ENCODE results near the gene BZW2.

The BZW2 gene

DNA sequence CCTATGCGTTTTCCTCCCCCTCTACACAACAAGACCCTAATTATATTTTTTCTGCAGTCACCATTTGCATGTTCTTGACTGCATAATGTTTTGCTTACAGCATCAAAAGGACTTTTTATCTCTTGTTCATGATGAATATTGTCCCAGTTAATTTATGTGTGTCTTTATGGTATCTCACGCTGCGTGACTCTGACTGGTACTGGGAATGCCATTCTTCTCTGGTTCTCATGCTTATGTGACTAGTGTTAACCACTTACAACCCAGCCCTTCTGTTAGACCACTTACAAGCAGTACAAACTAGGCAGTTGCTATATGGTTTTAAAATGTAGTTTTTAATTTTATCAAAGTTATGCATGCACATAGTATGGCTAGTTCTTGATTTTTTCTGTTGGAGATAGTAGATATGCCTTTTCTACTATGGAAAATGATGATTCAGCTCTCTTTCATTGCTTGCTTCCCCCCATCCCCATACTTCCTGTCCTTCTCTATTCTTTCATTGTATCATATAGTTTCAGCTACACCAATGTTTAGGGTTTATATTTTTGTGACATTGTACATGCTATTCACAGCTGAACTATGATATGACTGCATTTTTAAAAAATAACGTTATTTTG is 24.9 kb downstream of the BZW2 start:
- DNase-seq (ENCODE audit: low spot score): no peak

DNA sequence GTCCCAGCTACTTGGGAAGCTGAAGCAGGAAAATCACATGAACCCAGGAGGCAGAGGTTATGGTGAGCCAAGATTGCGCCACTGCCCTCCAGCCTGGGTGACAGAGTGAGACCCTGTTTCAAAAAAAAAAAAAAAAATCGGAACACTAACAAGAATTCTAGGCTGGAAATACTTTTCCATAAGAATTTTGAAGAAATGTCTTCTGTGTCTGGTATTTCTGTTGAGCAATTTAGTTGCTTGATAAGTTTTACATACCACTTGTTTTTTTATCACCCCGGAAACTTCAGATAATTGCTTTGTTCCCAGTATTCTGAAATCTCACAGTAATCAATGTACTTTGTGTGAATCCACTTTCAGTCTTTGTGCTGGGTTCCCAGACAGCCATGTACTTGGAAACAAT is 25.8 kb downstream of the BZW2 start:
- DNase-seq (ENCODE audit: low spot score): no peak

DNA sequence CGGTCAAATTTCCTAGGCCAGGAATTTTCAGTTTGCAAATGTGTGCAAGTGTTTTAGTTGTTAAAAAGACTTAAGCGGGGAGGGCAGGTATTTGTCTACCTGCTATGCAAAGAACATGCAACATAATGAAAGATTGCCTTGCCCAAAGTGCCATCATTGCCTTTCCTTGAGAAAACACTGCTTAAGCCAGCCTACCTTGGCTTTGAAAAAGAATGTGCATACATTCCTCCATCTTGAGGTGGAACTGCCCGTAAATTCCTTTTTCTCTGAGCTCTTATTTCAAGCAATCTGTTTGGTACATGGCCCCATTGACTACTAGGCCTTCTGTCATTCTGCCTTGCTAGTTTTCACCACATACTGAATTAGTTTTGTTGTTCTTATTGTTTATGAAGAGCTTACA is 29.3 kb downstream of the BZW2 start:
- no peak for DNase-seq (ENCODE audit: low spot score)

DNA sequence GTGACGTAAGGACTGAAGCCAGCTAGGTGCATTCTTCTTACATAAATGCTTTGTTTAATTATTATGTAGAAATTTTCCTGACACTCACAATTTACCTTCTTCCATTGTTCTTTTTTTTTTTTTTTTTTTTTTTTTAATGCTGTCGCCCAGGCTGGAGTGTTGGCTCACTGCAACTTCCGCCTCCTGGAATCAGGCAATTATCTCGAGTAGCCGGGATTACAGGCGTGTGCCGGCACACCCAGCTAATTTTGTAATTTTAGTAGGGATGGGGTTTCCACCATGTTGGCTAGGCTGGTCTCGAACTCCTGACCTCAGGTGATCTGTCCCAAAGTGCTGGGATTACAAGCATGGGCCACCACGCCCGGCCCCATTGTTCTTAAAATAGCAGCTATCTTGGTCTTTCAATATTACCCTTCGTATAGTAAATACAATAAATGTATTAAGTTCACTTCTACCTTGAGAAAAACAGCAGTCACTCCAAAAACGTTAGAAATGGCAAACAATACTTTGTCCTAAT is 32.1 kb downstream of the BZW2 start:
- DNase-seq (ENCODE audit: low spot score): no peak

DNA sequence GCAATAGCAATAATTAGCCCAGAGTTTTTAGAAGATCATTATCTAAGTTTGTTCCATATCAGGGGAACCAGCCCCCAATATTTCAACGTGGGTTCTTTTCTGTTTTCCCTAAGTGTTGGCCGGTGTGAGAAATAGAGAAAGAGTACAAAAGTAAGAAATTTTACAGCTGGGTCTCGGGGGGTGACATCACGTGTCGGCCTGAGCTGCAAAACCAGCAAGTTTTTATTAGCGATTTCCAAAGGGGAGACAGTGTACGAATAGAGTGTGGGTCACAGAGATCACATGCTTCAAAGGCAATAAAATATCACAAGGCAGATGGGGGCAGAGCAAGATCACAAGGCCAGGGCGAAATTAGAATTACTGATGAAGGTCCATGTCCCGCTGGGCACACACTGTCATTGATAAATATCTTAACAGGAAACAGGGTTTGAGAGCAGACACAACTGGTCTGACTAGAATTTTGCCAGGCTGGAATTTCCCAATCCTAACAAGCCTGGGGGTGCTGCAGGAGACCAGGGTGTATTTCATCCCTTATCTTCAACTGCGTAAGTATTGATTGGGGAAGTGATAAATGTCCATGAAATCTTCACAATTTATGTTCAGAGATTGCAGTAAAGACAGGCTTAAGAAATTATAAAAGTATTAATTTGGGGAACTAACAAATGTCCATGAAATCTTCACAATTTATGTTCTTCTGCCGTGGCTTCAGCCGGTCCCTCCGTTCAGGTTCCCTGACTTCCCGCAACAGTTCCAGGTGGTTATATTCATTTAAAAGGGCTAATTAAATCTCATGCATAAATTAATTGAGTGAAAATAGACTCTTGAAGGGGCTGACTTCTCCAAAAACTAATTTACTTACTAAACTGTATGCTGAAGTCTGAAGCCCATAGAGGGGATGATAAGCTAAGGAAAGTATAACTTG is 32.9 kb downstream of the BZW2 start:
- peak; percentile 30 for DNase-seq (ENCODE audit: low spot score)

DNA sequence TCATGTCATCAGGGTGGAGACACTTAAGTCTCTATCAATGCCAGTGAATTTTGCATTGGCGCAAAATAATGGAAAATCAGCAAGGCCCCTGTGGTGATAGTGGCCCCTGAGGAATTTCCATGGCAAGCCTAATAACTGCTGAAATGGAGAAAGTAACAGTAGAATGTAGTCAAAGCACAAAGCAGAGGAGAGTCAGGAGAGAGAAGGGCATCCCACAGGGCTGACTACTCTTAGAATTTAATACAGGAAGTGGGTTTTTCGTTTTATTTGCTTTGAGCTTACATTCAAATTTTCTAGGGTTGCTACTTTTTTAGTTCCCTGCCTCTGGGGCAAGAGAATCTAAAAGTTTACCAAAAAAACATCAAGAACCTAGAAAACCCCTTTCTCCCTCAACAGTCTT is 39.0 kb downstream of the BZW2 start:
- DNase-seq (ENCODE audit: low spot score): no peak

DNA sequence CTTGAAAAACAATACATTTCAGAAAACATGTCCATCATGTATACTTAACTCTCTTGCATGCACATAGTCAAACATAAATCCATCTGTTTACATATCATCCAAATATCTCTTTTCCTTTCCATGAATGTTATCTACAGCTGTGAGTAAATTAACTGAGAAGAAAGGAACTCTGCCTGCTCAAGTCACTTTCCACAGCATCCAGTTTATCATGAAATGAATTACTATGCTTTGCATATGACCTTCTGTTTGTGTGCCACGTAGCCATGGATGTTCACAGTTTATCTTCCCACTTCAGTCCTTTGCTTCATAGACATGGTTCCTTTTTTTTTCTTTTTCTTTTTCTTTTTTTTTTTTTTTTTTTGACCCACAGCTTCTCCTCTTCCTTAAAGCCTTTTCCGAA is 39.6 kb downstream of the BZW2 start:
- DNase-seq (ENCODE audit: low spot score): no peak

DNA sequence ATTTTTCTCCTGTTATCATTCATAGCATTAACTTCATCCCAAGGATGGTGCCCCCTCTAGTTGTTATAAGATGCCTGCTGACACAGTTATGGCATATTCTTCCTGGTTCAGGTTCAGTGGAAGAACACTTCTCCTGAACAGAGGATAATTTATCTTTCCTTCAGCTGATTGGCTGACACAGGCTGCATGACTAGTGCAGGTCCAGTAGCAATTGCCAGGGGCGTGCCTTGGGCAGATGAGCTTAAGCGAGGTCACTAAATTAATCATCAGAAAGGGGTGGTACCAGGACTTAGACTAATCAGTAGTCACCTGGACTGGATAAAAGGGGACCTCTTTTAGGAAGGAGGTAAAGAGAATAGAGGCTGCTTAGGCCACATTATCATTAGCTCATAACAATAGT is 42.3 kb downstream of the BZW2 start:
- no peak for DNase-seq (ENCODE audit: low spot score)

DNA sequence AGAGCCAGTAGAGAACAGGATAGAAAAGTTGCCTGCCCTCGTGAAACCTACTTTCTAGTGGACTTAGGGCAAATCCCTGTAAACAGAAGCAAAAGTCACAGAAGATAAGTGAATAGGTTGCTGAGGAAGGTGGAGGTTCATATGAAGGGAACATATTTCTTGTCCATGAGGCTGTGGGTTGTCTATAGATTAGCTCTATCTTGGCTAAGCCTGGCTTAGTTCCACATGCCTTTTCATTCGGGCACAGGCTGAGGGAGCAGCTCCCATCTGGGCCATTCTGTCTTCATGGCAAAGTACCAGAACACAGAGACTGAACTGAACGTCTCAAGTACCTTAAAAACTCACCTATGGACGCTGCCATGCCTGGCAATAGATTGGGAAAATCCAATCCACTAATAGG is 45.3 kb downstream of the BZW2 start:
- no peak for DNase-seq (ENCODE audit: low spot score)

DNA sequence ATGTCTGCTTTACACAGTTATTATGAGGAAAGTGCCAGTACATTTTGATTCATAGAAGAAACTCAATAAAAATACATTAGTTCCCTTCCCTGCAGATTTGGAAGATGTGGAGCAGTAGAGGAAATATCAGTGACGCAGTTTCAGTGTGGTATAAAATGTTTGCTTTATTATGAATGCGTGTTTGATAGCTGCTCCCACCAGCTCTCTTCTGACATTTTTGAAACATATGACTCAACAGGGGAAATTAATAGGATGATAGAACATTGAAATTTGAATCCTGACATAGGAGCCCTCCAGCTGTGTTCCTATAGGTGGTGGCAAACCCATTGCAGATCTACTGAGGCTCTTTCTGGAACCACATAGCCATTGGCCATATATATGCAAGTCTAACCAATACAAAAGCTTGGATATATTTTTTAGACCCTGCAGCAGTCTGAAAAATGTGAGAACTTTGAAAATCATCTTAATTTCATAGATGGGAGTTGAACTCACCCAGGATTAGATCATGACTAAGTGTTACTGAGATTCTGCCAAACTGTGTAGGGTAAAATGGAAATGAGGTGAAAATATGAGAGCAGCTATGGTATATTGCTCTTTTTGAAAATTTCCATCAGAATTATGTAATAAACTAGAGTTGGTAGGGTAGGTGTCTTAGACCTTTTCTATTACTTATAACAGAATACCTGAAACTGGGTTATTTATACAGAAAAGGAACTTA is 47.8 kb downstream of the BZW2 start:
- no peak for DNase-seq (ENCODE audit: low spot score)

DNA sequence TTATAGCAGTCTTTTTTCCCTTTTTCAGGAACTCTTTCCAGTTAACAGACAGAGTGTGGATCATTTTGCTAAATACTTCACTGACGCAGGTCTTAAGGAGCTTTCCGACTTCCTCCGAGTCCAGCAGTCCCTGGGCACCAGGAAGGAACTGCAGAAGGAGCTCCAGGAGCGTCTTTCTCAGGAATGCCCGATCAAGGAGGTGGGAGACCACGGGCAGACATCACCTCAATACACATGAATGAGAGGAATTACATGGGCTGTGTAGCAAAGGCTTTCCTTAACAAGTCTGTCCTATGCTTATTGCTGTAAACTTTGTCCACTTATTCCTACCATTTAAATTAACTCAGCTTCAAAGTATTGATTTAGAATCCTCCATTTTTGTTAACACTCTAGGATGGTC is 48.8 kb downstream of the BZW2 start:
- no peak for DNase-seq (ENCODE audit: low spot score)

DNA sequence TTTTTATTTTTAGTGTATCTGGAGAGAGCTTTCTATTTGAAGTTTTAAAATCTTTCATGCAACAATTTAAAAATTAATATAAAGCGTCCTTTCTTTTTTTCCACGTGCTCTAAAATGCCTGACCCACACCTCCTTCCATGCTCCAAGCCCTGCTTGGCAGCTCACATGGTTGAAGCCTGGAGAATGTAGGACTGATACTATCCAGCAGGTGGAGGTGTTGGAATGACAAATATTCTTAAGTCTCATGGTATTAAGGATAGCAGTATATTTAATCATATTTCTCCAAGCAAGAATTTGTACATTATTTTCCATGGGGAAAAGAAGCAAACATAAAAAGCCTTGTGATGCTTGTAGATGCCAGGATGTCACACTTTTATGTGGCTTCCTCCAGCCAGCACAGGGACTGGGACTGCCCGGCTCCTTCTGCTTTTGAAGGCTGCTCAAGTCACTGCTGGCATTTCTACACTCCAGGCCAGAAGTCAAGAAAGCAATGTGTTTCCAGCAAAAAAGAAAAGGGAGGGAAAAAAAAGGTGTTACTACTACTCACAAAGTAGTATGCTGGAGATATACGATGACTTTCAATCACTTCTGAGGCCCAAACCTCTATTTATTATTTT is 49.7 kb downstream of the BZW2 start:
- DNase-seq (ENCODE audit: low spot score): peak; percentile 21

DNA sequence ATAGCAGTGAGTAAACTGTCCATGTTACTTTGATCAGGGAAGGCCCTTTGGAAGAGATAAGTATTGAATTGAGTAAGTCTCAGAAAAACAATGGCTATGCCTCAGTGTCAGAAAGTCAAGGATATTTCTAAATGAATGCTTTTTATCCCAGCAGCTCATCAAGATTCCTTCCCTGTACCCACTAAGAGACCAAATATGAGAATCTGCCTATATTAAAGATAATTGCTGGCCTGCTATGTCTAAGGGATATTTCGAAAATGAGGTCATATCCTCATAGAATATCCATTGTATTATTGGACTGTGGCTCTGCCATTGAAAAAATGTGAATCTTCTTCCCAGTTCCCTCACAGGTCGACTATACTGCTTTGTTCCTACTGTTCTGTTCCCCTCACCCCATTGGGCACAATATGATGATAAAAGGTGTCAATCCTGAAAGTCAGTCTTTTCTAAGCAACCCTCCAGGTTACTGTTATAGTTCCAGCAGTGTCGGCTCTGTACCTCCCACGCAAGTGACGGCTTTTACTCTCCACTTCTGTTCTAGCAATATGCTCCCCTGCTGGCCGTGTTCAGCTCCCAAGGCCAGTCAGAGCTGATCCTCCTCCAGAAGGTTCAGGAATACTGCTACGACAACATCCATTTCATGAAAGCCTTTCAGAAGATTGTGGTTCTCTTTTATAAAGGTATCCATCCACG is 51.7 kb downstream of the BZW2 start:
- DNase-seq (ENCODE audit: low spot score): no peak

DNA sequence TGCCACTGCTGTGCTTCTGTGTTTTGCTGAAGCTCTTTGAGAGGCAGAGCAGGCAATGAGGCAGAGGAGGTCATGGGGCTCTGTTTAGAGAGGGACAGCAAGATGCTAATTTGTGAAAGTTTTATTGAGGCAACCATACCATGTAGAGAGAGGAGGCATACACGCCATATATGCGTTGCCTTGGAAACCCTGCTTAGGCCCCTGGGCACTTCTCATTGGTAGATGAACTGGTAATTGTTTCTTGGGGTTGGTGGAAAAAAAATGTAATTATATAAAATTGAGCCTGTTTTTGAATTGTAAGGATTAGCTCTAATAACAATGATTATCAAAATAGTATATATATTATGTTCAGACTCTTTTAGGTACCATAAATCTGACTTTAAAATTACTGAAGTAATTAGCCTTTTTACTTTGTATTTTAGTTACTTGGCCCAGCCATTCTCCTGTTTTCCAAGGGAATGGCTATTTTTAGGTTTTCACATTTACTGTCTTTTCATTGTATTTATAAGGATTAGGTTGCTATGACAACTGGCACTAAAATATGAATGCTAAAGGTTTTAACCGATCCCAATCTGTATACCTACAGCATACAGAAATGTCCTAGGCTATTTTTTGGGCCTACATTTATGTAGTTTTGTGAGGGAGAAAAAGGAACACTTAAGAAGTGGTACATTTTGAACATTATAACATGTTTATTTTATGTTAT is 52.4 kb downstream of the BZW2 start:
- DNase-seq (ENCODE audit: low spot score): no peak

DNA sequence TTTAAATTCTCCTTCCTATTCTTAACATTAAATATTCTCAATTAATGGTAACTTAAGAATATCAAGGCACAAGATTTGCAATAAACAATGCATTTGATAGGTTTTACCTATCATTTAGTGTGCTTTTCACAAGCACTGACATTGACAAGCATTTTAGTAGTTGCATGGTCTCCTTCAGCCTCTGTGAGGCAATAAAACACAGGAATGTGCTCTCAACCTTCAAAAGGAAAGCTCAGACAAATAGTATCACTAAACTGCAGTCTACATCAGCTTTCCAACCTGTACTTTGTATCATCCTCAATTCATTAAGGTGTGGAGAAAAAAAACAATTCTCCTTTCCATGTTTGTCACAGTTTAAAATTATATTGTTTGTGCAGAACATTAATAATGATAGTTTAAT is 56.5 kb downstream of the BZW2 start:
- no peak for DNase-seq (ENCODE audit: low spot score)

DNA sequence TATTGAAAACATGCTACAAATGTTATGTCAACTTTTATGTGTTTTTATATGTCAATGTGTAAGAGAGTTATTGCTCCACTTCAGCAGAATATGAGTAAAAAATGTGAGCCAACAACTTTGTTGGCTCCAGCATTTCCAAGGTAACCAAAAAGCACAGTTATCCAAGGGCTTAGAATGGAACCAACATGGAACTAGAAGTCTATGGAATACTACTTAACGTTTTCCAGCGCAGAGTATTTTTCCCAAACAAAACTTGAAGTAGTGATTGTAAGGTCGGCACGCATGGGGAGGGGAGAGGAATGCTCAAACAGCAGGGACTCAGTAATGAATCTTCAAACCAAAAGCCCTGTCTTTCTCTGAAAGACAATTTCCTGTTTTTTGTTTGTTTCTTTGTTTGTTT is 62.5 kb downstream of the BZW2 start:
- DNase-seq (ENCODE audit: low spot score): no peak

DNA sequence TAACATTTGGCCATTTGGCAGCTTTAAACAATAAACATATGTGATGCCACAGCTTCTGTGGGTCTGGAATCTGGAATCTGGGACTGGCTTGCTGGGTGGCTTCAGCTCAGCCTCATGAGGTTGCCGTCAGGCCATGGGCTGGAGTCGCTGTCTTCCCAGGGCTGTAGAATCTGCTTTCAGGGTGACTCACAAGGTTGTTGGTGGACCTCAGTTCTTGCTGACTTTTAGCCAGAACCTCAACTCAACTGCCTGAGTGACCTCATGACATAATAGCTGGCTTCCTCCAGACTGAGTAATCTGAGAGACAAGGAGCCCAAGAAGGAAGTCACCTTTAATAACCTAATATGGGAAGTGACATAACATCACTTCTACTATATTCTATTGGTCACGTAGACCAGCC is 63.0 kb downstream of the BZW2 start:
- DNase-seq (ENCODE audit: low spot score): no peak

DNA sequence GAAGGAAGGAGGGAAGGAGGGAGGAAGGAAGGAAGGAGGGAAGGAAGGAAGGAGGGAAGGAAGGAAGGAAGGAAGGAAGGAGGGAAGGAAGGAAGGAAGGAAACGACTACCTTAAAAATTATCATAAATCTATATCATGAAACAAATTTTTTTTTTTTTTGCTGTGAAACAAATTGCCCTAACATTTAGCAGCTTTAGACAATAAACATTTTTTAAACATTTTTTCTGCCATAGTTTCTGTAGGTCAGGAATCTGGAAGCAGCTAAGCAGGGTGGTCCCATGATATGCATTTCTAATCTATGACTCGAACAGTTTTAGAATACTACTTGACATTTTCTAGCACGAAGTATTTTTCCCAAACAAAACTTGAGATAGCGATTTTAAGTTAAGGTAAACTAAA is 64.7 kb downstream of the BZW2 start:
- no peak for DNase-seq (ENCODE audit: low spot score)

DNA sequence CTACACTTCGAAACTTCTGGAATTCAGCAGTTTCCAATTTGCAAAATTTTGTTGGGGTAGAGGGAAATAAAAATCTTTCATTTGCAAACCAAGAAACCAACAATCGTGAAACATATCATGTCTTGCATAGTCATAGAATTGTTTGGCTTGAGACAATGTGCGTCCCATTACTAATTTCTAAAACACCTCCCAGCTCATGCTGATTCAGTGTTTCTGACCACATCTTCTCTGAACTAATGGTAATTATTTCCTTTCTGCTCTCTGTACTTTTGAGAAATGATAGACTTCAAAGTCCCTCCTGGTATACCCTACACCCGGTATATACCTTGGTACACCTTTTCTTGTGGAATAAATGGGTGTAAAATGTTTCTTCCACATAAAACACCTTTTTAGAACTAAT is 65.7 kb downstream of the BZW2 start:
- DNase-seq (ENCODE audit: low spot score): no peak

DNA sequence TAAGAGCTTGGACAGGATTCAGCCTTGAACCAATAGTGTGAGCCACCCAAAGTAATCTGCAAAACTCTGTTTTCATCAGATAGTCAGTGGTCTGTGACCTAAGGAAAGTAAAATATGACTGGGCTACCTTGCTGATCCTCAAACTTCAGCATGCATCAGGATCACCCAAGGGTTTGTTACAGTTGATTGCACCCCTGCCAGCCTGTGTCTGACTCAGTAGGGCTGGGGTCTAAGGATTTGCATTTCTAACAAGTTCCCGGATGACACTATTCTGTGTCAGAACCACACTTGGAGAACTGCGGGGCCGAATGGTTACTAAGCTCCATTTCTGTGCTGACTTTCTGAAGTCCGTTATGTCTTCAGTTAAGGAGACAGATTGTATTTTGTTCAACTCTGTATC is 66.9 kb downstream of the BZW2 start:
- DNase-seq (ENCODE audit: low spot score): no peak

DNA sequence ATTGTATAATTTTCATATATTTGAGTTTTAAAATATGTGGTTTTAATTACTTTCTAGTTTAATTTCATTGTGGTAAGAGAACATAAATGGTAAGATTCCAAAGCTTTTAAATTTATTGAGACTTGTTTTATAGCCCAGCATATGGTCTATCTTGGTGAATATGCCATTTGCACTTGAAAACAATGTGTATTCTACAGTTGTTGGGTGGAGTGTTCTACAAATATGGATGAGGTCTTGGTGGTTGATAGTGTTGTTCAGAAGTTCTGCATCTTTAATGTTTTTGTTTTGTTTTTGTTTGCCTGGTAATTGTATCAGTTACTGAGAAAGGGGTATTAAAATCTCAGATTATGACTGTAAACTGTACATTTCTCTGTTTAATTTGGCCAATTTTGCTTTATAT is 69.9 kb downstream of the BZW2 start:
- DNase-seq (ENCODE audit: low spot score): no peak

All from SK-N-DZ (cell line).